ENCODE results near the gene PKIB. TPM values are rescaled to one million over a fixed set of nuclear protein-coding genes. Genes with fewer than 3 reads are reported as not detected.

PKIB gene
- total and polyA plus RNA-seq, 2 donors (not counting 3 experiments of a cell fraction or from before 2014, with no cell fraction given): not detected

DNA sequence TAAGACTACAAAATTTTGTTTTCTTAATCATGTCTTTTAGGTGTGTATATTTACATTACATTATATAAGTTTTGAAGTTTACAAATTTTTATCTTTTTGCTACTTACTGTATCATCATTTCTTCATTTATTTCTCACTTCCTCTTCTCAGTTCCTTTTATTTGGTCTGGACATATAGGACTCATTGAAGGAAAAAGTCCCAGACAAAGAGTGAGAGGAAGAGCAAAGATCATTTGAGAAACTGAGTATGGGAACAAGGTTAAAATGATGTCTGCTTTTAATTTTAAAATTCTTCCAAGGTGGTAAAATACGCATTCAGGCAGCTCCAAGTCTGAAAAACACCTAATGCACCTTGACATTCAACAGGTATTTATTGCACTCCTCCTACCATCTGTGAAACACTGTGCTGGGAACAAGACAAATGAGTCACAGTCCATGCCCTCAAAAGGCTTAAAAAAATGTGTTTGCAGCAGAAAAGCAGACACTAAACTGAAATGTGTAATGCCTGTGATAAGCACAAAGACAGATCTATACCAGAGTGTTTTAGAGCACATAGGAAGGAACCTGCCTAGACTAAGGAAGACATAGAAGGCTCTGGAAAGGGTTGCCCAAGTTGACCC lies 63.2 kb downstream of the PKIB start:
- Histone ChIP-seq H3K4me1 (ENCODE audit: control insufficient read depth, extremely low read depth, insufficient read depth, low read length) (no peaks in the 10 kb centered on the region), H3K27ac (ENCODE audit: insufficient read depth, low read depth, low read length) (no peak overlapping the region), H3K9me3 (replicated peaks; ENCODE audit: control insufficient read depth, insufficient read depth, low read length) (no peaks in the 10 kb centered on the region), H3K9me1 (replicated peaks; ENCODE audit: control insufficient read depth, extremely low read depth, insufficient read depth, low read length) (no peaks in the 10 kb centered on the region), H3K9ac (replicated peaks; ENCODE audit: extremely low read depth, insufficient read depth, low read length) (no peak overlapping the region), H3K4me2 (ENCODE audit: insufficient read depth, low read length) (no peak overlapping the region), H2AFZ (ENCODE audit: low read depth, low read length) (no peak overlapping the region), H3K27me3 (ENCODE audit: control insufficient read depth in 2 of 2, insufficient read depth in 2 of 2, low read length in 2 of 2) (no peaks in the 10 kb centered on the region), H3K79me2 (ENCODE audit: control insufficient read depth, insufficient read depth, low read length) (no peaks in the 10 kb centered on the region), H4K20me1 (replicated peaks; ENCODE audit: control insufficient read depth, extremely low read depth, insufficient read depth, low read length) (no peaks in the 10 kb centered on the region), H3K36me3 (ENCODE audit: control insufficient read depth in 2 of 2, extremely low read depth in 1 of 2, insufficient read depth in 2 of 2, low read length in 2 of 2) (no peaks in the 10 kb centered on the region), H3K4me3 (replicated peaks in 1 of 3; ENCODE audit: insufficient read depth in 1 of 3, low read depth in 1 of 3, low read length in 3 of 3) (no peak overlapping the region)
- BruUV-seq (replicated peaks): no TSS peak
- FAIRE-seq: no peak
- no peak for DNase-seq (ENCODE audit: low read depth, low spot score)
- ChIA-PET POLR2A (no interaction called here), CTCF (no interaction called here)
- dilution Hi-C loops (cut with MboI; ENCODE audit: extremely low pct_ligation_motif_present, low sequenced_read_pairs) (no loop called here), intact Hi-C loops (cut with micrococcal nuclease) (no loop called here)
- TF ChIP-seq FOS (IDR thresholded peaks at IDR 0.05; ENCODE audit: borderline replicate concordance, insufficient read depth, low read length) (no peak), MYC (IDR thresholded peaks at IDR 0.05; ENCODE audit: low read depth, low read length) (no peak), JUN (IDR thresholded peaks at IDR 0.05; ENCODE audit: borderline replicate concordance, insufficient read depth, insufficient read length, low read depth) (no peak), POLR2AphosphoS5 (IDR thresholded peaks at IDR 0.05; ENCODE audit: insufficient read depth, low read depth, low read length) (no peak), GATA2 (IDR thresholded peaks at IDR 0.05; ENCODE audit: insufficient read depth, insufficient read length, low read depth, low read length) (no peak), EZH2 (IDR thresholded peaks at IDR 0.05; ENCODE audit: borderline replicate concordance, low read depth, low read length, severe bottlenecking) (no peak)
- TF ChIP-seq, protein P1, sequence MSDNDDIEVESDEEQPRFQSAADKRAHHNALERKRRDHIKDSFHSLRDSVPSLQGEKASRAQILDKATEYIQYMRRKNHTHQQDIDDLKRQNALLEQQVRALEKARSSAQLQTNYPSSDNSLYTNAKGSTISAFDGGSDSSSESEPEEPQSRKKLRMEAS (IDR thresholded peaks at IDR 0.05; ENCODE audit: insufficient read depth, insufficient read length): no peak
- TF ChIP-seq, protein P2, sequence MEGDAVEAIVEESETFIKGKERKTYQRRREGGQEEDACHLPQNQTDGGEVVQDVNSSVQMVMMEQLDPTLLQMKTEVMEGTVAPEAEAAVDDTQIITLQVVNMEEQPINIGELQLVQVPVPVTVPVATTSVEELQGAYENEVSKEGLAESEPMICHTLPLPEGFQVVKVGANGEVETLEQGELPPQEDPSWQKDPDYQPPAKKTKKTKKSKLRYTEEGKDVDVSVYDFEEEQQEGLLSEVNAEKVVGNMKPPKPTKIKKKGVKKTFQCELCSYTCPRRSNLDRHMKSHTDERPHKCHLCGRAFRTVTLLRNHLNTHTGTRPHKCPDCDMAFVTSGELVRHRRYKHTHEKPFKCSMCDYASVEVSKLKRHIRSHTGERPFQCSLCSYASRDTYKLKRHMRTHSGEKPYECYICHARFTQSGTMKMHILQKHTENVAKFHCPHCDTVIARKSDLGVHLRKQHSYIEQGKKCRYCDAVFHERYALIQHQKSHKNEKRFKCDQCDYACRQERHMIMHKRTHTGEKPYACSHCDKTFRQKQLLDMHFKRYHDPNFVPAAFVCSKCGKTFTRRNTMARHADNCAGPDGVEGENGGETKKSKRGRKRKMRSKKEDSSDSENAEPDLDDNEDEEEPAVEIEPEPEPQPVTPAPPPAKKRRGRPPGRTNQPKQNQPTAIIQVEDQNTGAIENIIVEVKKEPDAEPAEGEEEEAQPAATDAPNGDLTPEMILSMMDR (IDR thresholded peaks at IDR 0.05; ENCODE audit: extremely low read depth in 1 of 2, insufficient read depth in 1 of 2, low read depth in 1 of 2, low read length in 2 of 2): no peak

Data from endothelial cell of umbilical vein (primary cell).